Keratinocyte (primary cell): Measurements from ENCODE around the gene MBLAC1. TPM values are rescaled to one million over a fixed set of nuclear protein-coding genes. Genes with fewer than 3 reads are reported as not detected.

ENCODE experiments used
- DNase-seq: peaks from one replicate; pipeline ENCODE4 v3.0.0-alpha.2; 2011; ENCODE audit warnings: low read depth, missing footprints, low spot score
- FAIRE-seq: peaks from 2 replicates; lab custom pipeline; 2011; peaks lifted over from hg19 to GRCh38; lab: Jason Lieb, UNC
- H2AFZ ChIP-seq: 2 replicates; pipeline ENCODE4 v1.6.0; 2012; ENCODE audit warnings: low read length, control low read depth, inconsistent platforms; ENCODE audit not compliant: control insufficient read depth
- H3K27ac ChIP-seq: 2 replicates; pipeline ENCODE4 v1.5.1; 2011; ENCODE audit warnings: low read length; ENCODE audit not compliant: control insufficient read depth, insufficient read depth
- H3K27me3 ChIP-seq: 3 replicates; pipeline ENCODE4 v1.6.0; 2011; ENCODE audit warnings: low read length; ENCODE audit not compliant: control insufficient read depth, insufficient read depth; ENCODE audit errors: extremely low read depth
- H3K36me3 ChIP-seq, 2 experiments: 2 replicates in 1 of 2; 3 replicates in 1 of 2; pipeline ENCODE4 v1.5.1; 2011; ENCODE audit warnings: low read length in 2 of 2, mild to moderate bottlenecking in 1 of 2; ENCODE audit not compliant: control insufficient read depth in 2 of 2, insufficient read depth in 2 of 2; ENCODE audit errors: extremely low read depth in 1 of 2
- H3K4me1 ChIP-seq: 3 replicates; pipeline ENCODE4 v1.5.1; 2011; ENCODE audit warnings: low read length; ENCODE audit not compliant: control insufficient read depth, insufficient read depth; ENCODE audit errors: extremely low read depth
- H3K4me2 ChIP-seq: 3 replicates; pipeline ENCODE4 v1.6.0; 2011; ENCODE audit warnings: low read depth, low read length; ENCODE audit not compliant: control insufficient read depth, insufficient read depth; ENCODE audit errors: extremely low read depth
- H3K4me3 ChIP-seq, 3 experiments: fragments of 200-600 bp in 1 of 3; sonication (generic) in 1 of 3; 2 replicates in 2 of 3; 3 replicates in 1 of 3; pipeline ENCODE4 v1.5.1; 2011 to 2016; ENCODE audit warnings: low read length in 3 of 3, mild to moderate bottlenecking in 3 of 3, control low read depth in 2 of 3, inconsistent platforms in 1 of 3, low read depth in 1 of 3, mixed read lengths in 1 of 3, mixed run types in 1 of 3, moderate library complexity in 1 of 3; ENCODE audit not compliant: control insufficient read depth in 2 of 3, insufficient read depth in 2 of 3; ENCODE audit errors: extremely low read depth in 1 of 3
- H3K79me2 ChIP-seq: 2 replicates; pipeline ENCODE4 v1.6.0; 2012; ENCODE audit warnings: low read length; ENCODE audit not compliant: control insufficient read depth, insufficient read depth
- H3K9ac ChIP-seq: 3 replicates; pipeline ENCODE4 v1.6.0; 2011; ENCODE audit warnings: low read length; ENCODE audit not compliant: control insufficient read depth, insufficient read depth; ENCODE audit errors: extremely low read depth
- H3K9me1 ChIP-seq: 3 replicates; pipeline ENCODE4 v1.6.0; 2011; ENCODE audit warnings: low read length; ENCODE audit not compliant: control insufficient read depth, insufficient read depth; ENCODE audit errors: extremely low read depth
- H3K9me3 ChIP-seq: 2 replicates; pipeline ENCODE4 v1.5.1; 2012; ENCODE audit warnings: low read depth, low read length; ENCODE audit not compliant: control insufficient read depth
- H4K20me1 ChIP-seq: 3 replicates; pipeline ENCODE4 v1.6.0; 2011; ENCODE audit warnings: low read length; ENCODE audit not compliant: control insufficient read depth, insufficient read depth; ENCODE audit errors: extremely low read depth
- CTCF ChIP-seq, 3 experiments: IDR thresholded peaks in 1 of 3; conservative IDR thresholded peaks in 1 of 3; optimal IDR thresholded peaks in 1 of 3; 2 replicates in 2 of 3; 3 replicates in 1 of 3; pipeline versions ENCODE3 to v1.5.1; 2011; ENCODE audit warnings: low read length in 3 of 3, mild to moderate bottlenecking in 3 of 3, moderate library complexity in 2 of 3, control low read depth in 1 of 3, inconsistent platforms in 1 of 3; ENCODE audit not compliant: insufficient read depth in 2 of 3; ENCODE audit errors: extremely low read depth in 1 of 3
- EZH2 ChIP-seq: IDR thresholded peaks from one replicate; pipeline ENCODE4 v1.6.1; 2012; ENCODE audit warnings: inconsistent platforms, mild to moderate bottlenecking, low read length, moderate library complexity
- dilution Hi-C: fragments of 300-500 bp; cut with MboI; formaldehyde crosslinking; loops from one replicate; pipeline ENCODE4 v1.7.0; 2020; ENCODE audit warnings: low sequenced_read_pairs; ENCODE audit not compliant: extremely low pct_ligation_motif_present
- polyA plus RNA-seq, 5 experiments: library from polyadenylated mRNA; depleted of rRNA in 3 of 5; stranded (reverse) in 3 of 5; stranded (forward) in 1 of 5; unstranded in 1 of 5; fragments of >200 nt; gene quantifications; 1 replicate in 1 of 5; 2 replicates in 3 of 5; 3 replicates in 1 of 5; pipeline versions ENCODE4 v1.2.1 to v1.2.3, GENCODE V29; 2011 to 2012; ENCODE audit warnings: missing spikeins in 2 of 5, low read depth in 1 of 5, low replicate concordance in 1 of 5

Gene MBLAC1
- polyA plus RNA-seq, 1 donor (not counting 4 experiments of a cell fraction or from before 2014, with no cell fraction given), result 0.21 TPM

- H3K27ac ChIP-seq, result no peak overlapping the region
- peaks cover 5% of the 10 kb centered on the region for H3K4me1 ChIP-seq
- H3K9me3 ChIP-seq, result no peaks in the 10 kb centered on the region
- peaks cover 10 to 45% of the 10 kb centered on the region in 2 experiments for H3K36me3 ChIP-seq
- H3K27me3 ChIP-seq, result no peaks in the 10 kb centered on the region
- FAIRE-seq (no peak), DNase-seq (no peak)
- dilution Hi-C loops, result no loop called here
- no peak for TF ChIP-seq CTCF (optimal IDR thresholded peaks at IDR 0.05 in 1 of 3, IDR thresholded peaks at IDR 0.05 in 1 of 3, conservative IDR thresholded peaks at IDR 0.05 in 1 of 3; ENCODE audit: extremely low read depth in 1 of 3, insufficient read depth in 2 of 3, low read length in 3 of 3)
- no peak for TF ChIP-seq EZH2
- H3K9ac ChIP-seq, result no peak overlapping the region
- H3K9me1 ChIP-seq, result no peaks in the 10 kb centered on the region
- H3K4me2 ChIP-seq, result no peak overlapping the region
- no peaks in the 10 kb centered on the region for H4K20me1 ChIP-seq
- H3K79me2 ChIP-seq, result peaks cover 5% of the 10 kb centered on the region
- no peak overlapping the region for H2AFZ ChIP-seq
- no peak overlapping the region for H3K4me3 ChIP-seq
Measured at GRCh38 chr7:100106633-100107032, 20.1 kb upstream of the MBLAC1 start.

GRCh38 chr7:100107125-100107737 lies 19.5 kb upstream of the MBLAC1 start:
- DNase-seq (no peak), FAIRE-seq (no peak)
- peaks cover 4% of the 10 kb centered on the region for H3K79me2 ChIP-seq
- H3K27me3 ChIP-seq, result no peaks in the 10 kb centered on the region
- H3K4me1 ChIP-seq, result peaks cover 4% of the 10 kb centered on the region
- H3K36me3 ChIP-seq, result peaks cover 10 to 45% of the 10 kb centered on the region in 2 experiments
- no peaks in the 10 kb centered on the region for H4K20me1 ChIP-seq
- H2AFZ ChIP-seq, result no peak overlapping the region
- H3K9ac ChIP-seq, result no peak overlapping the region
- H3K27ac ChIP-seq, result no peak overlapping the region
- no peak overlapping the region for H3K4me2 ChIP-seq
- dilution Hi-C loops, result no loop called here
- H3K9me3 ChIP-seq, result no peaks in the 10 kb centered on the region
- no peak overlapping the region for H3K4me3 ChIP-seq
- no peak for TF ChIP-seq EZH2
- TF ChIP-seq CTCF (optimal IDR thresholded peaks at IDR 0.05 in 1 of 3, IDR thresholded peaks at IDR 0.05 in 1 of 3, conservative IDR thresholded peaks at IDR 0.05 in 1 of 3; ENCODE audit: extremely low read depth in 1 of 3, insufficient read depth in 2 of 3, low read length in 3 of 3), result no peak
- H3K9me1 ChIP-seq, result no peaks in the 10 kb centered on the region
